ENCODE data around the gene PTPRCAP.

DNA sequence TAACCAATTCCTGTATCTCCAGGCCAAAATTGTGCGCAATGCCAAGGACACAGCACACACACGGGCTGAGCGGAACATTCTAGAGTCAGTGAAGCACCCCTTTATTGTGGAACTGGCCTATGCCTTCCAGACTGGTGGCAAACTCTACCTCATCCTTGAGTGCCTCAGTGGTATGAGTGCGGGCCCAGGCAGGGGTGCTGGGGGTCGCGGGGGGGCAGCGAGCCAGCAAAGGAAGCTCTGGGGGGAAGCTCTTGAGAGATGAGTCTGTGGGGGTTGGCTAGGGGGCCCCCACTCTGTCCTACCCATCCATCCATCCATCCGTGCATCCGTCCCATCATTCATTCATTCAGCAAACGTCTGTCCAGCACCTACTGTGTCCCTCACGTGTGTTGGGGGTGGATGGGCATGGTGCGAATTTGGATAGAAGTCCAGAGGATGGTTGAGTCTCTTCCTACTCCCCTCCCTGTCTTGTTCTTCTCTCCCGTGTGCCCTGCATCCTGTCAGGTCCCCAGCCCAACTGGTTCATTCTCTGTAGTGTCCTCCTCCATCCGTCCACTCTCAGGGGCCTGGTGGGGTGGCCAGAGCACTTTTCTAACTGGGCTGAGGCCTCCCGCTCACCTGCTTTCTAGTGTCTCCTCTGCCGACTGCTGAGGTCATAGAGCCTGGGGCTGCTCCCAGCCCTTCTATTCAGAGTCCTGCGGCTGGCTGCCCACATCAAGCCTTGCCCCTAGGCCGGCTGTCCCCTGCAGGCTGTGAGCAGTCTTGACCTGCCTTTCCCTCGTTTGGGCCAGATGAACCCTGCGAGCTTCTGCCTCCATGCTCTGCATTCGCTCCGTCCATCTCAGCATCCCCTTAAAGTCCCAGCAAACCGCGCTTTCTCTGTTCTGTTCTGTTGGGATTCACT is 5.9 kb downstream of the PTPRCAP start:
- TF ChIP-seq, protein P1, sequence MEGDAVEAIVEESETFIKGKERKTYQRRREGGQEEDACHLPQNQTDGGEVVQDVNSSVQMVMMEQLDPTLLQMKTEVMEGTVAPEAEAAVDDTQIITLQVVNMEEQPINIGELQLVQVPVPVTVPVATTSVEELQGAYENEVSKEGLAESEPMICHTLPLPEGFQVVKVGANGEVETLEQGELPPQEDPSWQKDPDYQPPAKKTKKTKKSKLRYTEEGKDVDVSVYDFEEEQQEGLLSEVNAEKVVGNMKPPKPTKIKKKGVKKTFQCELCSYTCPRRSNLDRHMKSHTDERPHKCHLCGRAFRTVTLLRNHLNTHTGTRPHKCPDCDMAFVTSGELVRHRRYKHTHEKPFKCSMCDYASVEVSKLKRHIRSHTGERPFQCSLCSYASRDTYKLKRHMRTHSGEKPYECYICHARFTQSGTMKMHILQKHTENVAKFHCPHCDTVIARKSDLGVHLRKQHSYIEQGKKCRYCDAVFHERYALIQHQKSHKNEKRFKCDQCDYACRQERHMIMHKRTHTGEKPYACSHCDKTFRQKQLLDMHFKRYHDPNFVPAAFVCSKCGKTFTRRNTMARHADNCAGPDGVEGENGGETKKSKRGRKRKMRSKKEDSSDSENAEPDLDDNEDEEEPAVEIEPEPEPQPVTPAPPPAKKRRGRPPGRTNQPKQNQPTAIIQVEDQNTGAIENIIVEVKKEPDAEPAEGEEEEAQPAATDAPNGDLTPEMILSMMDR (conservative IDR thresholded peaks at IDR 0.05; ENCODE audit: low read length), result no peak
- no peak for TF ChIP-seq EZH2phosphoT487 (IDR thresholded peaks at IDR 0.05; ENCODE audit: borderline replicate concordance)

Measured in Loucy (cell line).